K562 (cell line): Measurements from ENCODE around the gene MINK1. TPM values are rescaled to one million over a fixed set of nuclear protein-coding genes. Genes with fewer than 3 reads are reported as not detected.

Source experiments
- ATAC-seq: fragments of 200-7000 bp; cut with Tn5 transposase; 3 replicates; pipeline ENCODE4 v1.9.1; 2020; ENCODE audit warnings: moderate library complexity
- BruUV-seq: library from RNA; stranded (reverse); fragments of 400-500 nt; replicated peaks from 2 replicates; lab custom pipeline; 2021; lab: Mats Ljungman, UMichigan
- CTCF ChIA-PET: fragments of 300-600 bp; formaldehyde crosslinking; extraction: SDS; loops from one replicate; lab custom pipeline; 2021; ENCODE audit warnings: low intra/inter-chr PET ratio; lab: Yijun Ruan, JAX
- POLR2A ChIA-PET: fragments of 300-600, 350-650 bp; sonication (Branson Sonifier 250); formaldehyde crosslinking; extraction: SDS; loops from one replicate; lab custom pipeline; 2021; ENCODE audit warnings: antibody characterized with exemption, inconsistent platforms; lab: Yijun Ruan, JAX
- DNase-seq, 4 experiments: peaks; one replicate each; pipeline versions ENCODE4 v3.0.0 to v3.0.0-alpha.2; 2011 to 2018; ENCODE audit warnings: low spot score in 3 of 4, mixed read lengths in 3 of 4; ENCODE audit errors: extremely low read depth in 1 of 4
- FAIRE-seq: peaks from 2 replicates; lab custom pipeline; 2011; peaks lifted over from hg19 to GRCh38; lab: Jason Lieb, UNC
- H2AFZ ChIP-seq: 2 replicates; pipeline ENCODE4 v1.6.0; 2011; ENCODE audit warnings: low read depth, low read length, control low read depth, inconsistent platforms
- H3K27ac ChIP-seq: fragments of 200-600 bp; 3 replicates; pipeline ENCODE4 v1.8.0; 2011; ENCODE audit warnings: low read depth, mild to moderate bottlenecking, control low read depth, inconsistent platforms, low read length, moderate library complexity, mixed read lengths; ENCODE audit errors: extremely low read depth
- H3K27me3 ChIP-seq, 2 experiments: fragments of 300-600 bp in 1 of 2; 2 replicates in 1 of 2; 3 replicates in 1 of 2; pipeline versions ENCODE4 v1.6.0 to v1.8.0; 2011; ENCODE audit warnings: inconsistent platforms in 2 of 2, low read length in 2 of 2, mild to moderate bottlenecking in 1 of 2, mixed read lengths in 1 of 2, moderate library complexity in 1 of 2; ENCODE audit not compliant: control insufficient read depth in 2 of 2, insufficient read depth in 2 of 2
- H3K36me3 ChIP-seq: fragments of 300-600 bp; 3 replicates; pipeline ENCODE4 v1.8.0; 2011; ENCODE audit warnings: mild to moderate bottlenecking, low read length, inconsistent platforms; ENCODE audit not compliant: control insufficient read depth, insufficient read depth
- H3K4me1 ChIP-seq, 2 experiments: fragments of 200-600 bp in 1 of 2; replicated peaks in 1 of 2; 2 replicates in 1 of 2; 3 replicates in 1 of 2; pipeline versions ENCODE4 v1.5.1 to v1.8.0; 2011; ENCODE audit warnings: inconsistent platforms in 2 of 2, low read length in 2 of 2, mild to moderate bottlenecking in 1 of 2, mixed read lengths in 1 of 2, moderate library complexity in 1 of 2; ENCODE audit not compliant: control insufficient read depth in 2 of 2, insufficient read depth in 2 of 2
- H3K4me2 ChIP-seq: 2 replicates; pipeline ENCODE4 v1.6.1; 2011; ENCODE audit warnings: low read length, control low read depth, inconsistent platforms, mixed read lengths; ENCODE audit not compliant: insufficient read depth
- H3K4me3 ChIP-seq: fragments of 200-600 bp; sonication (generic), shearing (Covaris generic); 2 replicates; pipeline ENCODE4 v1.5.1; 2016; ENCODE audit warnings: control low read depth, inconsistent platforms
- H3K79me2 ChIP-seq: fragments of 200-600 bp; 3 replicates; pipeline ENCODE4 v1.8.0; 2011; ENCODE audit warnings: low read length, inconsistent platforms; ENCODE audit not compliant: control insufficient read depth, insufficient read depth
- H3K9ac ChIP-seq, 2 experiments: 2 replicates each; pipeline versions ENCODE4 v1.6.0 to v1.6.1; 2011; ENCODE audit warnings: low read depth in 2 of 2, low read length in 2 of 2, control low read depth in 1 of 2, inconsistent platforms in 1 of 2, mild to moderate bottlenecking in 1 of 2, mixed read lengths in 1 of 2; ENCODE audit not compliant: insufficient read depth in 1 of 2
- H3K9me1 ChIP-seq: one replicate; pipeline ENCODE4 v1.6.0; 2011; ENCODE audit warnings: inconsistent platforms, mild to moderate bottlenecking, low read length, moderate library complexity; ENCODE audit not compliant: control insufficient read depth, insufficient read depth
- H3K9me3 ChIP-seq: replicated peaks from 2 replicates; pipeline ENCODE4 v1.5.1; 2011; ENCODE audit warnings: low read depth, low read length, inconsistent platforms; ENCODE audit not compliant: control insufficient read depth, insufficient read depth
- H4K20me1 ChIP-seq: replicated peaks from 2 replicates; pipeline ENCODE4 v1.6.1; 2011; ENCODE audit warnings: low read length, inconsistent platforms, mixed read lengths; ENCODE audit not compliant: control insufficient read depth, insufficient read depth
- CBFA2T2 ChIP-seq: fragments of 450-650 bp; conservative IDR thresholded peaks from 2 replicates; pipeline ENCODE4 v1.6.1; 2017; ENCODE audit warnings: mild to moderate bottlenecking
- IFI16 ChIP-seq: fragments of 250-450 bp; sonication (Bioruptor Pico); IDR thresholded peaks from 2 replicates; pipeline ENCODE4 v2.1.2; 2022; ENCODE audit warnings: mild to moderate bottlenecking, inconsistent platforms
- MEF2D ChIP-seq: conservative IDR thresholded peaks from 2 replicates; pipeline ENCODE4 v1.6.1; 2016; ENCODE audit warnings: low read depth, missing genetic modification characterization, missing compliant biosample characterization
- NR2C1 ChIP-seq, 2 experiments: fragments of 450-650 bp; IDR thresholded peaks; 2 replicates each; pipeline ENCODE4 v1.6.1; 2017; ENCODE audit warnings: mild to moderate bottlenecking in 2 of 2, antibody characterized with exemption in 1 of 2, inconsistent platforms in 1 of 2, missing compliant biosample characterization in 1 of 2, missing genetic modification characterization in 1 of 2
- NR2C2 ChIP-seq, 2 experiments: fragments of 200-800 bp in 1 of 2; sonication (Bioruptor generic) in 1 of 2; sonication (generic) in 1 of 2; formaldehyde crosslinking in 1 of 2; IDR thresholded peaks; 2 replicates each; pipeline versions ENCODE4 v1.6.1 to v1.8.0; 2016 to 2022; ENCODE audit warnings: mild to moderate bottlenecking in 1 of 2, missing compliant biosample characterization in 1 of 2, missing genetic modification characterization in 1 of 2, missing genetic modification reagents in 1 of 2
- RAD51 ChIP-seq: fragments of 450-650 bp; IDR thresholded peaks from 2 replicates; pipeline ENCODE4 v1.7.1; 2016; ENCODE audit warnings: low read depth, mild to moderate bottlenecking, borderline replicate concordance
- SLC30A9 ChIP-seq: fragments of 250-450 bp; sonication (Bioruptor Pico); IDR thresholded peaks from 2 replicates; pipeline ENCODE4 v1.8.0; 2022; ENCODE audit warnings: mild to moderate bottlenecking, moderate library complexity
- TFE3 ChIP-seq: fragments of 450-650 bp; formaldehyde crosslinking; IDR thresholded peaks from 2 replicates; pipeline ENCODE4 v1.4.0; 2020; ENCODE audit warnings: mild to moderate bottlenecking, mixed read lengths
- TOE1 ChIP-seq, 2 experiments: fragments of 450-650 bp in 1 of 2; sonication (generic) in 1 of 2; formaldehyde crosslinking in 1 of 2; IDR thresholded peaks; 2 replicates each; pipeline versions ENCODE4 v1.7.1 to v1.8.0; 2016 to 2022; ENCODE audit warnings: borderline replicate concordance in 2 of 2, mild to moderate bottlenecking in 2 of 2, antibody characterized with exemption in 1 of 2, inconsistent platforms in 1 of 2, low read depth in 1 of 2, missing genetic modification reagents in 1 of 2, moderate library complexity in 1 of 2
- USF1 ChIP-seq: sonication (generic); formaldehyde crosslinking; IDR thresholded peaks from 2 replicates; pipeline ENCODE4 v1.9.0; 2022; ENCODE audit warnings: mild to moderate bottlenecking, missing genetic modification reagents
- WGBS: fragments of 100-300 bp; shearing (Covaris generic); methylation state at CpG from one replicate; pipeline ENCODE4 v1.1.6; 2016; ENCODE audit warnings: low coverage, mixed read lengths; ENCODE audit not compliant: insufficient coverage; ENCODE audit errors: missing lambda C conversion rate; 5-methylcytosine and 5-hydroxymethylcytosine counted together
- in situ Hi-C: fragments of 300-500 bp; cut with MboI; formaldehyde crosslinking; loops from 4 replicates; pipeline ENCODE4 v1.15.0; 2018; ENCODE audit warnings: inconsistent platforms, mixed read lengths
- intact Hi-C: fragments of 100-400 bp; cut with micrococcal nuclease; formaldehyde crosslinking; loops from 2 replicates; pipeline ENCODE4 v1.14.2; 2022
- polyA plus RNA-seq, 8 experiments: library from polyadenylated mRNA; depleted of rRNA in 4 of 8; stranded (reverse) in 5 of 8; unstranded in 3 of 8; fragments of >200 nt; fragmentation: Nextera tagmentation in 2 of 8; fragmentation: Illumina TruSeq in 1 of 8; extraction: Ambion mirVana in 2 of 8; extraction: Trizol in 1 of 8; gene quantifications; 2 replicates each; pipeline versions ENCODE4 v1.2.1 to v1.2.3, GENCODE V29; 2011 to 2014; ENCODE audit warnings: inconsistent platforms in 1 of 8, missing spikeins in 1 of 8
- total RNA-seq, 7 experiments: library from RNA; depleted of rRNA in 6 of 7; stranded (reverse); fragments of >200 nt in 6 of 7; fragmentation: Illumina TruSeq in 2 of 7; extraction: Trizol in 2 of 7; gene quantifications; 2 replicates each; pipeline versions ENCODE4 v1.2.1 to v1.2.3, GENCODE V29; 2011 to 2021; ENCODE audit warnings: low replicate concordance in 1 of 7
- TF ChIP-seq, protein P1 (sequence below): sonication (generic); formaldehyde crosslinking; IDR thresholded peaks from 2 replicates; pipeline ENCODE4 v1.5.0; 2020; ENCODE audit warnings: missing genetic modification reagents

Gene MINK1
- total and polyA plus RNA-seq, 9 of the 15 experiments (the other 6 are each of a cell fraction or from before 2014, with no cell fraction given) = 0.11 to 54.2 (median 14.9) TPM

DNA sequence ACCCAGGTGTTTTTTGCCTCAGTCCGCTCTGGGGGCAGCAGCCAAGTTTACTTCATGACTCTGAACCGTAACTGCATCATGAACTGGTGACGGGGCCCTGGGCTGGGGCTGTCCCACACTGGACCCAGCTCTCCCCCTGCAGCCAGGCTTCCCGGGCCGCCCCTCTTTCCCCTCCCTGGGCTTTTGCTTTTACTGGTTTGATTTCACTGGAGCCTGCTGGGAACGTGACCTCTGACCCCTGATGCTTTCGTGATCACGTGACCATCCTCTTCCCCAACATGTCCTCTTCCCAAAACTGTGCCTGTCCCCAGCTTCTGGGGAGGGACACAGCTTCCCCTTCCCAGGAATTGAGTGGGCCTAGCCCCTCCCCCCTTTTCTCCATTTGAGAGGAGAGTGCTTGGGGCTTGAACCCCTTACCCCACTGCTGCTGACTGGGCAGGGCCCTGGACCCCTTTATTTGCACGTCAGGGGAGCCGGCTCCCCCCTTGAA lies 64.1 kb downstream of the MINK1 start:
- in situ Hi-C loops = no loop called here
- no TSS peak for BruUV-seq
- TF ChIP-seq USF1 (CRISPR knock-in tag) (peak; percentile 57; the same call in 1 of the 2 replicates), SLC30A9 (CRISPR knock-in tag) (no peak), MEF2D (no peak), TOE1 (IDR thresholded peaks at IDR 0.05; ENCODE audit: borderline replicate concordance) (0 out of 2 replicates have a peak, but pooled peaks have one; percentile 43), TOE1 (CRISPR knock-in tag; IDR thresholded peaks at IDR 0.05; ENCODE audit: borderline replicate concordance, low read depth) (no peak), TFE3 (CRISPR knock-in tag) (peak; percentile 50; the same call in 1 of the 2 replicates), IFI16 (no peak), CBFA2T2 (peak; percentile 50), NR2C1 (IDR thresholded peaks at IDR 0.05) (peak; percentile 82), NR2C1 (tag; IDR thresholded peaks at IDR 0.05) (peak; percentile 78), NR2C2 (CRISPR knock-in tag; IDR thresholded peaks at IDR 0.05) (peak; percentile 64; the same call in 1 of the 2 replicates), NR2C2 (tag; IDR thresholded peaks at IDR 0.05) (peak; percentile 46; the same call in 1 of the 2 replicates), RAD51 (peak; percentile 79)
- TF ChIP-seq, protein P1, sequence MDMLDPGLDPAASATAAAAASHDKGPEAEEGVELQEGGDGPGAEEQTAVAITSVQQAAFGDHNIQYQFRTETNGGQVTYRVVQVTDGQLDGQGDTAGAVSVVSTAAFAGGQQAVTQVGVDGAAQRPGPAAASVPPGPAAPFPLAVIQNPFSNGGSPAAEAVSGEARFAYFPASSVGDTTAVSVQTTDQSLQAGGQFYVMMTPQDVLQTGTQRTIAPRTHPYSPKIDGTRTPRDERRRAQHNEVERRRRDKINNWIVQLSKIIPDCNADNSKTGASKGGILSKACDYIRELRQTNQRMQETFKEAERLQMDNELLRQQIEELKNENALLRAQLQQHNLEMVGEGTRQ (CRISPR knock-in tag) = peak; percentile 46
- peaks cover 44% of the 10 kb centered on the region; the same call in 2 of the 3 replicates for H3K36me3 ChIP-seq
- ChIA-PET POLR2A (no interaction called here), CTCF (no interaction called here)
- WGBS = 84% methylated on average over 5 of the region's 10 CpGs
- no peak overlapping the region for H3K4me3 ChIP-seq
- H3K27me3 ChIP-seq = no peaks in the 10 kb centered on the region
- no peak overlapping the region for H3K9ac ChIP-seq
- no peak overlapping the region for H2AFZ ChIP-seq
- ATAC-seq (no peak), DNase-seq (no peak), FAIRE-seq (no peak)
- no peak overlapping the region for H3K27ac ChIP-seq
- H3K4me1 ChIP-seq = peaks cover 1 to 25% of the 10 kb centered on the region in 2 experiments; a peak in 3 of 5 replicates
- no peaks in the 10 kb centered on the region for H3K9me3 ChIP-seq
- intact Hi-C loops = no loop called here
- no peaks in the 10 kb centered on the region for H4K20me1 ChIP-seq
- no peak overlapping the region for H3K4me2 ChIP-seq
- no peaks in the 10 kb centered on the region for H3K9me1 ChIP-seq
- H3K79me2 ChIP-seq = no peaks in the 10 kb centered on the region
